SK-N-SH (cell line): ENCODE data around the gene CDCA8.

Source experiments
- CTCF ChIP-seq: fragments of 200-600 bp; sonication (generic); IDR thresholded peaks from 2 replicates; pipeline ENCODE4 v1.6.1; 2017; ENCODE audit warnings: antibody characterized with exemption, mild to moderate bottlenecking, moderate library complexity
- FOXM1 ChIP-seq: IDR thresholded peaks from 2 replicates; pipeline ENCODE4 v1.4.0; 2012; ENCODE audit warnings: low read depth, mild to moderate bottlenecking
- MXI1 ChIP-seq: IDR thresholded peaks from 2 replicates; pipeline ENCODE4 v1.6.1; 2012; ENCODE audit warnings: mild to moderate bottlenecking, low read depth, low read length, improper control_type of control experiment
- NFIC ChIP-seq: IDR thresholded peaks from 2 replicates; pipeline ENCODE4 v1.4.0; 2012; ENCODE audit warnings: borderline replicate concordance
- RFX5 ChIP-seq: IDR thresholded peaks from 2 replicates; pipeline ENCODE4 v1.6.1; 2012; ENCODE audit warnings: mild to moderate bottlenecking, improper control_type of control experiment, low read length
- TF ChIP-seq, protein P1 (sequence below): IDR thresholded peaks from 2 replicates; pipeline ENCODE4 v1.4.0; 2012; ENCODE audit warnings: low read depth

DNA sequence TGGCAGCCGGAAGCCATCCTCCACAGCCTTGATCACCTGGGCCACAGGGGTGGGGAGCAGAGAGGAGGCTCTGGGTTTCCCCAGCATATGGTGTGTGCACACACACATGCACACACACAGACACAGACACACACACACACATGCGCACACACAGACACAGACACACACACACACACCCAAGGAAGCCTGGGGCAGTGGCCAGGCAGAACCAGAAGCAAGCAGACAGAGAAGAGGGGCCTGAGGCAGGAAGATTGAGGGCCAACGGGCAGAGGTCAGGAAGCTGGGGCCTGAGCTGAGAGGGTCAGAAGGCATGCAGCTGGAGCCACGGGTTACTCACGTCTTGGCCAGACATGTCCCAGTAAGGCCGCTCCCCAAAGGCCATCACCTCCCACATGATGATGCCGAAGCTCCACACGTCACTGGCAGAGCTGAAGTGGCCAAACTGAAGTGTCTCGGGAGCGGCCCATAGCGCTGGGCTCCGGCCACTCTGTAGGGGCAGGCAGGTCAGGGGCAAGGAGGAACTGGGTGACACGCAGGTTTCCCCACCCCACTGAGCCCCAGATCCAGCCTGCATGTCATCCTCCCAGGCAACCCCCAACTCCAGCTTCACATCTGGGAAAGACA lies 27.4 kb downstream of the CDCA8 start:
- TF ChIP-seq, protein P1, sequence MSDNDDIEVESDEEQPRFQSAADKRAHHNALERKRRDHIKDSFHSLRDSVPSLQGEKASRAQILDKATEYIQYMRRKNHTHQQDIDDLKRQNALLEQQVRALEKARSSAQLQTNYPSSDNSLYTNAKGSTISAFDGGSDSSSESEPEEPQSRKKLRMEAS = no peak
- no peak for TF ChIP-seq FOXM1
- TF ChIP-seq CTCF = no peak
- TF ChIP-seq RFX5 = no peak
- TF ChIP-seq MXI1 = no peak
- no peak for TF ChIP-seq NFIC
